ENCODE measurements around the gene PAPOLA.
A peak's percentile ranks its signal among the peaks of the same experiment; 100 is the strongest.

The PAPOLA gene

DNA sequence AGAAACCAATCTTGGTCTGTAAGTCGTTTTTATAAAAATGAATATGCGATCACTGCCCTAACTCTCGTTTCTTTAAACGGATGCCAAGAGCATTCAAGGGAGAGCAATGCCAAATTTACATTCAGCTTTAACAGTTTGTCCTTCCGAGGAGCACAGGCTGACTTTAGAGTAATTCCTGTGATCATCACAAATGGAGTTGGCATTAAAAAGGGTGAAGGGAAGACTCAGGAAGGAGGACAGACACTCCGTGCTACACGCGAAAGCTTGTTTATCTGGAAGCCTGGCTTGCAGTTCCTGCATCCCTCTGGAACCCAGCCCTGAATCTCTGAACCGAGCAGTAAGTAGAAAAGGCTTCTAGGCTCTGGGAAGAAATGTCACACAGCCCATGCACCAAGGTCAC lies 78.4 kb downstream of the PAPOLA start:
- in situ Hi-C loops (cut with HindIII; ENCODE audit: low pct_ligation_motif_present, low pct_unique_long_range_greater_than_20kb, low sequenced_read_pairs): no loop called here
- no peak for DNase-seq

DNA sequence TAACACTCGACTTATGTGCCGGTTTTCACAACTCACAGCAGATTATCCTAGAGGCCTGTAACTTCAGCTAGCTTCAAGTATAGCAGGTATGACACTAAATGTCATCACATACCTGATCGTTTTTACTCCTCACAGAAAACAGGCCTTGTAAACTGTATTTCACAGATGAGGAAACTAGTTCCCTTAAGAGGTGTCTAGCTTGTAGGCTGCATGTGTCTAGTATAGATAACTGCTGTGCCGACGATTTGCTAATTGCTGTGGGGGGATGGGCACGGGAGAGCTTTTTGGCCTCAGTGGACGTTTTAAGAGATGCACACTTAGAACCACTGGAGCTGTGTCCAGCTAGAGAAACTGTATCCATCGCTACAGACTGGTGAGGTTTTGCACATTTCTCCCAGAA lies 78.8 kb downstream of the PAPOLA start:
- in situ Hi-C loops (cut with HindIII; ENCODE audit: low pct_ligation_motif_present, low pct_unique_long_range_greater_than_20kb, low sequenced_read_pairs): no loop called here
- no peak for DNase-seq

DNA sequence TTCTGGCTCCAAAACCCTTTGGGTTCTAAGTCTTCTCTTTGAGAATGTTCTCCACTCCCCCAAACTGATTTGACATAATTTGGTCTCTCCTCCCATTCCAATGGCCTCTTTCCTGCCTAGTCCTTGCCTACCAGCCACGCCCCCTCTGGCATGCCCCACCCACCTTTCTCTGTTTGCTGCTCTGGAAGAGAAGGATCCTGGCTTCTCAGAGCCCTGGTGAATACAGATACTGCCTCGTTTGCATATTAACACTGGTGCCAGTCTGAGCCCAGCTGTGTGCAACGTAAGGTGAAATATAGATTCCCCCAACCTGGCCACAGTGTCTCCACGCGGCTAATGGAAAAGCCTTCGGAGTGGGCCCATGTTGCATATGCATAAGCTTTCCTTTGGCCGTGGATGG lies 79.7 kb downstream of the PAPOLA start:
- in situ Hi-C loops (cut with HindIII; ENCODE audit: low pct_ligation_motif_present, low pct_unique_long_range_greater_than_20kb, low sequenced_read_pairs): no loop called here
- peak; percentile 3 for DNase-seq

GRCh38 chr14:96582411-96582961 lies 80.3 kb downstream of the PAPOLA start:
- in situ Hi-C loops (cut with HindIII; ENCODE audit: low pct_ligation_motif_present, low pct_unique_long_range_greater_than_20kb, low sequenced_read_pairs): no loop called here
- no peak for DNase-seq

DNA sequence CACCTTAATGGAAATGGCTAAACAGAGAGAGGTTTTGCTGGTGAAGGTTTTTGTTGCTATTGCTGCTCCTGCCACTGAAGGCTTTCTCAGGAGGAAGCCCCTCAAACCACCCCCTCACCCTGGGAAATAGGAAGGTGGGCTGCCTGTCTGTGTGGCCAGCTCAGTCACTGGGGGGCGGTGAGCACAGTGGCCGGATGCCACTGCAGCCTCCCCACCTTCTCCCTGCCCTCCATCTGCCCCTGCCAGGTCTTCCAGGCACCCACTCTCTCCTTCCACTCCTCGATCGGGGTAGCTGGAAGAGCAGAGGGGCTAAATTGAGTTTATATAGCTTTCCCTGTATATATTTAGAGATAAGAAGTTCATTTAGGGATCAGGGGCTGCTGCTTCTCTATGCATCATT lies 80.8 kb downstream of the PAPOLA start:
- DNase-seq: no peak
- in situ Hi-C loops (cut with HindIII; ENCODE audit: low pct_ligation_motif_present, low pct_unique_long_range_greater_than_20kb, low sequenced_read_pairs): no loop called here

DNA sequence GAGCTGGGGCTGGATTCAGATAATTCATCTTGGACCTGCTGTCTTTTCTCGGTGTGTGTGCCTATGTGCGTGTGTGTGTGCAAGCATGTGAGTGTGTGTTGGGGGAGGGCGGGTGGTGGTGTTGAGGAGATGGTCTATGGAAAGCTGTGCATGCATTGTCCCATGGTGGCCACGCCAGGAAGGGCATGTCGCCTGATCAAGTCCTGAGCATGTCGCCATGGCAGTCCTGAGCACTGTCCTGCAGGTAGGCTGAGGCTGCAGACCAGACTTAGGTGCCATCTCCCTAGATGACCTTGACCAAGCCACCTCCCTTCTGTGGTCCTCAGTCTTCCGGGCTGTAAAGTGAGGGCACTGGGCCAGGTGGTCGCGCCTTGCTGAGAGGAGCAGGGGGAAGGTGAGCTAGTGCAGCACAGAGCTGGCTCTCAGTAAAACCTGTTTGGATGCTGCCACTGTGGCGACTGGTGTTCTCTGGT lies 81.4 kb downstream of the PAPOLA start:
- in situ Hi-C loops (cut with HindIII; ENCODE audit: low pct_ligation_motif_present, low pct_unique_long_range_greater_than_20kb, low sequenced_read_pairs): no loop called here
- DNase-seq: no peak

GRCh38 chr14:96584199-96584906 lies 82.2 kb downstream of the PAPOLA start:
- in situ Hi-C loops (cut with HindIII; ENCODE audit: low pct_ligation_motif_present, low pct_unique_long_range_greater_than_20kb, low sequenced_read_pairs): no loop called here
- DNase-seq: peak; percentile 64

GRCh38 chr14:96584907-96585671 lies 82.9 kb downstream of the PAPOLA start:
- no peak for DNase-seq
- in situ Hi-C loops (cut with HindIII; ENCODE audit: low pct_ligation_motif_present, low pct_unique_long_range_greater_than_20kb, low sequenced_read_pairs): no loop called here

GRCh38 chr14:96585672-96586013 lies 83.5 kb downstream of the PAPOLA start:
- DNase-seq: no peak
- in situ Hi-C loops (cut with HindIII; ENCODE audit: low pct_ligation_motif_present, low pct_unique_long_range_greater_than_20kb, low sequenced_read_pairs): no loop called here

- in situ Hi-C loops (cut with HindIII; ENCODE audit: low pct_ligation_motif_present, low pct_unique_long_range_greater_than_20kb, low sequenced_read_pairs): no loop called here
- no peak for DNase-seq
Measured at GRCh38 chr14:96586056-96586455, 83.9 kb downstream of the PAPOLA start.

DNA sequence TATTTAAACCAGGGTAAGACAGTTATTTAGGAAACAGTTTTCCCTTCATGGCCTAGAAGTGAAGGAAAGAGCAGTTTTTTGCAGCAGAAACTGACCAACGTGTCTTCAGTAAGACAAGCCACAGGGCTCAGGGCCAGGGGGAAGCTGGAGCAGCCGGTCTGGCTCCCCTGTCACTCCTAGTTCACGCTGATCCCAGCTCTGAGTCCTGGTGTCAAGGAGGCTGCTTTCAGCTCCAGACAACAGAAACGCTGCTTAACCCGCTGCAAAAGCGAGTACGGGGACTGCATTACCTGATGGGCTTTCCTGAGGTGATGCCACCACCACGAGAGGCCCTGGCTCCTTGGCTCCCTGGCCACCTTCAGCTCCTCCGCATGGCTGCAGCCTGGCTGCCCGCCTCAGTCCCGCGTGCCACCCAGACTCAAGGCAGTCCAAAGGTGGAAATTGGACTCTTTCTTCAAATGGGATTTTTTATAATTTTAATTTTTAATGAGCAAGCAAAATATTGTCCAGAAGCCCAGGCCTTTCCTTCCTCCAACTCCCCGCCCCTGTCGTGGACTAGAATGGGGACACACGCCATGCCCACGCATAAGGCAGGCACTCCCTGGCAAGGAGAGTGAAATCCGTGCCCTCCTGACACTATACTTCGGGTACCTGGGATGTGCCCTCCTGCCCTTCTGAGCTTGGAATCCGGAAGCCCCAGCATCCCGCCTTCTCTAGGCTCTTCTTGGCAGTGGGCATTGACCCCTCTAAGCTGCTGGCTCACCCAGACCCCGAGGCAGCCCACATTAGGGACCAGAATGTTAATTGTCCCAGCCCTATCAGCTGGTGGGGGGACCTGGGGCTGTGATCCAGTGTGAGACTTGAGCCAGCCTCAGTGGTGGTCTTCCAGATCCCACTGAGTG lies 85.0 kb downstream of the PAPOLA start:
- in situ Hi-C loops (cut with HindIII; ENCODE audit: low pct_ligation_motif_present, low pct_unique_long_range_greater_than_20kb, low sequenced_read_pairs): no loop called here
- DNase-seq: no peak

- in situ Hi-C loops (cut with HindIII; ENCODE audit: low pct_ligation_motif_present, low pct_unique_long_range_greater_than_20kb, low sequenced_read_pairs): no loop called here
- DNase-seq: no peak
Measured at GRCh38 chr14:96587823-96588385, 85.7 kb downstream of the PAPOLA start.

- no peak for DNase-seq
- in situ Hi-C loops (cut with HindIII; ENCODE audit: low pct_ligation_motif_present, low pct_unique_long_range_greater_than_20kb, low sequenced_read_pairs): no loop called here
Measured at GRCh38 chr14:96588410-96589257, 86.5 kb downstream of the PAPOLA start.

GRCh38 chr14:96589577-96589976 lies 87.4 kb downstream of the PAPOLA start:
- in situ Hi-C loops (cut with HindIII; ENCODE audit: low pct_ligation_motif_present, low pct_unique_long_range_greater_than_20kb, low sequenced_read_pairs): no loop called here
- DNase-seq: no peak

DNA sequence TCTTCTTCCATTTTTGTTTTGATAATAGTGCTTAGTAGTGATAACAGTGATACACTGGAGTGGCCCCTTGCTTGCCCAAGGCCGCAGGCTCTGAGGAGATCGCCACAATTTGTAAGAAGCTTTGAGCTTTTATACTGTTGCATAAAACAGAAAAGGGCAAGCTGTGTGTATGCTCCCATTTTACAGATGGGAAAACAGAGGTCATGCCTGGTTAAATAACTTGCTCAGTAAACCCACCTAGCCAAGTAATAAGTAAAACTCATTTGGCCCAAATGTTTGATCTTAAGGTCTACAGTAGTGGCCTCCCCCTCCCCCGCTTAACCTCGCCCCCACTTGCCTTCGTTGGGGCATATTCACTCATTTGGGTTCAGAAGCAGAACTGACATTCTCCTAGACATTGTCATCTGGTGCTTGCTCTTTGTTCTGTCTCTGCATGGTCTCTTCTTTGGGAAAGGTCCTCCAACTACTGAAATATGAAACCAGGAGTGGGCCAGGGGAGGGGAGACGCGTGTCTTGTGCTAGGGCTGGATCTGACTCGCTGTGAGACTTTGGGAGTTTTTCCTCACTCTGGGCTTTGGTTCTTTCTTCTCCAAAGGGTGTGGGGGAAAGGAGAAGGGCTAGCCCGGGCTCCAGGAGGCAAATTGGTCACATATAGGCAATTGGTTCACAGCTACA lies 88.1 kb downstream of the PAPOLA start:
- no peak for DNase-seq
- in situ Hi-C loops (cut with HindIII; ENCODE audit: low pct_ligation_motif_present, low pct_unique_long_range_greater_than_20kb, low sequenced_read_pairs): no loop called here

DNA sequence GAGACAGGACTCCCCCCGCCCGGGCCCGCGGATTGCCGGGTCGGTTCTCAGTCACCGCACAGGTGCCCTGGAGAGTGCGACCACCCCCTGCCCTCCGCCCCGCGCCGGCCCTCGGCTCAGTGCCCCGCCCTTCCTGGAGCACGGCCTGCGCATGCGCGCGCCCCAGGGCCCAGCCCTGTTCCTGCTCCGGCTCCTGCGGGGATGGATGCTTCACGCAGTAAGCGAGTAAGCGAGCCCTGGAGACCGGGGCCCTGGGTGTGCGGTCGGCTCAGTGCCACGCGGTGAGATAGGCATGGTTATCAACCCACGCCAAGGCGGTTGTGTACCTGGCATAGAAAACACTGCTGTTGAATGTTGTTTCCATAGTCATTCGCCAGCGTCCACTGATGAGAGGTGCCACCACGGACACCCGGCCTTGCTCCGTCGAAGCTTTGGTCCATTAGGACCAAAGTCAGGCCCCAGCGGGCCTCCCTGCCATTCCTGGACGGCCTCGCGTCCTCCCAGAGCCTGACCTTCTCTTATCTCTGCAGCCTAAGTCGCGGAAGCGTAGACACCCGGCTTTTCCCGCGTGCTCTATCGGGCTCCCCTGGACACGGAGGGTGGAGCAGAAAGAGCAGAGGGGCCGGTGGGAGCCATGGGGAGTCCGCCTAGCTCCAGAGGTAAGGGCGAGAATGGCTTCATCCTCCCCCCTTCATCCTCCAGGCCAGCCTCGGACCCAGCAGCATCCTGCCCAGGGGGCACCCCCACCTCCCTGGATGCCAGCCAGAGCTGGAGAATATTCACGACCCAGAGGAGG lies 90.6 kb downstream of the PAPOLA start:
- in situ Hi-C loops (cut with HindIII; ENCODE audit: low pct_ligation_motif_present, low pct_unique_long_range_greater_than_20kb, low sequenced_read_pairs): no loop called here
- no peak for DNase-seq

GRCh38 chr14:96594961-96595360 lies 92.8 kb downstream of the PAPOLA start:
- in situ Hi-C loops (cut with HindIII; ENCODE audit: low pct_ligation_motif_present, low pct_unique_long_range_greater_than_20kb, low sequenced_read_pairs): no loop called here
- no peak for DNase-seq
